Activated naive CD4-positive, alpha-beta T cell treated with anti-CD3 and anti-CD28 coated beads, Interleukin-2, amount 10 ng/mL, durations not matched to agents 7 days and 5 days (primary cell): ENCODE data around the gene OR13C9.

ENCODE experiments used
- CTCF ChIA-PET: fragments of 350-600 bp; sonication (Branson Sonifier 250); formaldehyde crosslinking; loops from one replicate; lab custom pipeline; 2021; ENCODE audit warnings: antibody characterized with exemption; lab: Charles Lee
- DNase-seq: peaks from one replicate; pipeline ENCODE4 v3.0.0-alpha.2; 2020
- H3K27ac Mint-ChIP-seq: one replicate; pipeline ENCODE4 v1.8.0; 2021; ENCODE audit warnings: mild to moderate bottlenecking, moderate library complexity, mixed read lengths
- H3K27me3 Mint-ChIP-seq: one replicate; pipeline ENCODE4 v1.8.0; 2021; ENCODE audit warnings: mild to moderate bottlenecking, mixed read lengths
- H3K36me3 Mint-ChIP-seq: one replicate; pipeline ENCODE4 v1.8.0; 2021; ENCODE audit warnings: mixed read lengths
- H3K4me1 Mint-ChIP-seq: one replicate; pipeline ENCODE4 v1.8.0; 2021; ENCODE audit warnings: mixed read lengths
- H3K4me3 Mint-ChIP-seq: one replicate; pipeline ENCODE4 v1.8.0; 2021; ENCODE audit warnings: mild to moderate bottlenecking, moderate library complexity, mixed read lengths
- H3K9me3 Mint-ChIP-seq: one replicate; pipeline ENCODE4 v1.8.0; 2021; ENCODE audit warnings: mixed read lengths

Gene OR13C9

DNA sequence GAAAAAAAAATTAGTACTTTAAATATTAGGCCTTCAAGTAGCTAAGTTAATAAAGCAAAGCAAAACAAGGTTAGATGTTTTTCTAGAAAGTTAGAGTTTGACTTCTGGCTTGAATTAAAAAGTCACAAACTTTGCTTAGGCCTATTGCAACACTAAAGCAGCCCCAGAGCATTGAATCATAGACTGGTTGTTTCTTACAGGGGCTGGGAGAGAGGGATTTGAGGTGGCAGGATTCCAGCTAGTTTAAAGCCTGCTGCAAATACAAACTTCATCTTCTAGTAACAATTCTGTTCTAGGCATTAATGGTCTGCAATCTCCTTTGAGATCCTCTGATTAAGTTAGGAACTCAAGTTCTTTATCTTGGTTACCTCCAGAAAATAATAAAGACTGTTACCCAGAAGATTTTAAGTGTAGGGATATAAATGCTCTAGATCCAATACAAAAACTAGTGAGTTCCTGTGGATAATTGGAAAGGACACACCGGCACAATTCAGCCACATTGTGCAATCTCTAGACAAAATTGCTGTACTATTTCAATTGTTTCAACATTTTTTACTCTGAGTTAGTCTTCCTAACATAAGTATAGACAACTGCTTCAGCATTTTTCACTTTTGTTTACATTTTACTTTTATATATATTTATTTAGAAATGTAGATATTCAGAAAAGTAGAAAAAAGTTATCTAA, 31.4 kb downstream of the OR13C9 start:
- no peaks in the 10 kb centered on the region for H3K4me1 Mint-ChIP-seq
- no peaks in the 10 kb centered on the region for H3K36me3 Mint-ChIP-seq
- H3K27me3 Mint-ChIP-seq: no peaks in the 10 kb centered on the region
- no peak overlapping the region for H3K27ac Mint-ChIP-seq
- no peaks in the 10 kb centered on the region for H3K9me3 Mint-ChIP-seq
- CTCF ChIA-PET: no interaction called here
- DNase-seq: no peak
- no peak overlapping the region for H3K4me3 Mint-ChIP-seq

DNA sequence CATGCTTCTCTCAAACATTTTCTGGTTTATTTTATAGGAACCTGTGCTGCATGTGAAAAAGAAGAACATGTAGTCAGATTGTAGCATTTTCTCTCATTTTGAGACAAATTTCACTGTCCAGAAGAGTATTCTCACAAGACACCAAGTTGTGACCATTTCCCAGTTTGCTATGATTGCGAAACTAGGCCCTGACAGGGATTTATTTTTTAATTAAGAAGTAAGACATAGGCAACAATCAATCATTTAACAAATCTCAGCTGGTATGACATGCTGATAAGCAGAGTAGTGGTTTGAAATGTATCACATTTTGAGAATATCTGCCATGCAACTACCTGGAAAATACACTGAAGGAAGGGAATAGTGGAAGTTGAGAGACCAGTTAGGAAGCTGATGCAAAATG, 37.4 kb downstream of the OR13C9 start:
- Mint-ChIP-seq H3K9me3 (no peaks in the 10 kb centered on the region), H3K27me3 (no peaks in the 10 kb centered on the region), H3K27ac (no peak overlapping the region), H3K4me3 (no peak overlapping the region), H3K4me1 (no peaks in the 10 kb centered on the region), H3K36me3 (no peaks in the 10 kb centered on the region)
- no peak for DNase-seq
- CTCF ChIA-PET: no interaction called here

DNA sequence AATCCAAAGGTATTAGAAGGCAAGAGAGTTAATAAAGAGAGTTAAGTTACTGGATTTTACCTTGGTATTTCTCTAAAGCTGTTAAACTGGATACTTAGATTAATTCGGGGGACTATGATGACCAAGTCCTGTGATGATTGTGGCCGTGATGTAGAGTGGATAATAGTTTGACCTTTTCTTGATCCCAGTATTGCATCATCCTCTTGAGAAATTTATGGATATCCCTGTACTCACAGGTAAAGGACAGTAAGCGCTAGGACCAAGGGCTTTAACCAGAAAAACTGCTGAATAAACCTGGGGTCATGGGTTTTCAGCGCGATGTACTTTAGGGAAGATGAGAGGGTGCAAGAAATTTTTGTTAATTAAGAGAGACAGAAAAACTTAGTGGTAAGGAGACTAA, 40.7 kb downstream of the OR13C9 start:
- Mint-ChIP-seq H3K4me1 (no peaks in the 10 kb centered on the region), H3K9me3 (peaks cover 2% of the 10 kb centered on the region), H3K36me3 (no peaks in the 10 kb centered on the region), H3K27me3 (no peaks in the 10 kb centered on the region), H3K27ac (no peak overlapping the region), H3K4me3 (no peak overlapping the region)
- CTCF ChIA-PET: no interaction called here
- DNase-seq: no peak

DNA sequence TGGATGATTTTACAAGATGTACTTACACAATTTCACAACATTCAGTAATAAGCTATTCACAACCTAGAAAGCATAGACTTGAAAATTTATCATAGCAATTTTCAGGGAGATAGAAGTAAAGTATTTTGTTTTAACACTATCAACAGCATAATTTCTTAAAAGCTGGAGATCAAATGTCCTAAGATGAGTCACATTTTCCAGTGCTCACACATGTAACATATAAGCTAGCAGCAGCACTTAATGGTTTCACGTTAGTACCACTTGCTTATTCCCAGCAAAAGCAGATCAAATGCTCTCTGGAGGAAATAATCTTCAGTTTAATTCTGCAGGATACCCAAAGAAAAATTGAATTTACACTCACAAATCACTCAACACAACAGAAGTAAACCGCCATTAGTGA, 42.5 kb downstream of the OR13C9 start:
- CTCF ChIA-PET: no interaction called here
- no peaks in the 10 kb centered on the region for H3K4me1 Mint-ChIP-seq
- H3K36me3 Mint-ChIP-seq: no peaks in the 10 kb centered on the region
- H3K27ac Mint-ChIP-seq: no peak overlapping the region
- no peak overlapping the region for H3K4me3 Mint-ChIP-seq
- H3K9me3 Mint-ChIP-seq: peaks cover 2% of the 10 kb centered on the region
- no peak for DNase-seq
- H3K27me3 Mint-ChIP-seq: no peaks in the 10 kb centered on the region

DNA sequence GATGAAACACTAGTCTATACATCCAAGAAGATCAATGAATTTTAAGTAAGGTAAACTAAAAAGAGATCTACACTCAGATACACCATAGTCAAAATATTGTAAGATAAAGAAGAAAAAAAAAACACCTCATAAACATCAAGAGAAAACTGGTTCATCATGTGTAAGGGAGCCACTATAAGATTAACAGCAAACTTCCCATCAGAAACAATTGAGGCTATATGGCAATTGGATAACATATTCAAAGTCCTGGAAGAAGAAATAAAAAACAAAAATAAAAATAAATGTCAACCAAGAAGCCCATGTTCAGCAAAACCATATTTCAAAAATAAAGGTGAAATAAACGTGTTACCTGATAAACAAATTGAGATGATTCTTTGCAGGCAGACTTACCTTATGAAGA, 45.4 kb downstream of the OR13C9 start:
- Mint-ChIP-seq H3K27ac (no peak overlapping the region), H3K9me3 (peaks cover 2% of the 10 kb centered on the region), H3K4me1 (no peaks in the 10 kb centered on the region), H3K4me3 (no peak overlapping the region), H3K36me3 (no peaks in the 10 kb centered on the region), H3K27me3 (no peaks in the 10 kb centered on the region)
- CTCF ChIA-PET: no interaction called here
- no peak for DNase-seq

DNA sequence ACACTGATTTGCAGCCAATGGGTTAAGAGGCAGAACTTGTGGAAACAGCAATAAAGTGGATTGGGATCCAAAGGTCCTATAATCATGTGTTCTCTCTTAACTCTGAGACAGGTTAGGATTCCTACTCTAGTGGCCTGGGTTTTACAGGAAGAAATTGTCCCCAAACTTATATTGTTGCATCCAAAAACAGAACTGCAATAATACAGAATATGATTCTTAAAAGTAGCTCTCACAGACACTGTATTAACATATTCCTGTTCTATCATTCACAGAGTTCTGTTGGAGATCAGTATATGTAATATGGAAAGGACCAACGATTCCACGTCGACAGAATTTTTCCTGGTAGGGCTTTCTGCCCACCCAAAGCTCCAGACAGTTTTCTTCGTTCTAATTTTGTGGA, 49.1 kb downstream of the OR13C9 start, which contains the start of gene OR13C8:
TSS of gene OR13C8 (plus strand) at position 301 of the 400 bp plus-strand sequence. CDS start at position 301, 0 bp downstream.
- no peak for DNase-seq
- Mint-ChIP-seq H3K36me3 (no peaks in the 10 kb centered on the region), H3K4me3 (no peak within 1 kb of the TSS), H3K27me3 (no peaks in the 10 kb centered on the region), H3K9me3 (peaks cover 2% of the 10 kb centered on the region), H3K4me1 (no peaks in the 10 kb centered on the region), H3K27ac (no peak within 1 kb of the TSS)
- CTCF ChIA-PET: no interaction called here
